H9 (cell line): ENCODE data around the gene NCS1. TPM values are rescaled to one million over a fixed set of nuclear protein-coding genes. Genes with fewer than 3 reads are reported as not detected.

ENCODE experiments used
- DNase-seq: peaks from one replicate; pipeline ENCODE4 v3.0.0-alpha.2; 2017
- H2AFZ ChIP-seq: one replicate; pipeline ENCODE4 v1.6.1; 2013; ENCODE audit warnings: mild to moderate bottlenecking, low read length, control low read depth, moderate library complexity
- H2AK5ac ChIP-seq: 2 replicates; pipeline ENCODE4 v1.6.1; 2013; ENCODE audit warnings: low read length, control low read depth, mixed read lengths; ENCODE audit not compliant: insufficient read length
- H2BK120ac ChIP-seq: one replicate; pipeline ENCODE4 v1.6.1; 2013; ENCODE audit warnings: low read depth, mild to moderate bottlenecking, low read length, control low read depth, inconsistent platforms; ENCODE audit not compliant: poor library complexity, severe bottlenecking
- H2BK12ac ChIP-seq: 2 replicates; pipeline ENCODE4 v1.6.1; 2013; ENCODE audit warnings: low read length, control low read depth, mixed read lengths, low read depth; ENCODE audit not compliant: insufficient read length
- H2BK15ac ChIP-seq: 2 replicates; pipeline ENCODE4 v1.6.1; 2013; ENCODE audit warnings: low read depth, low read length, control low read depth
- H2BK20ac ChIP-seq: one replicate; pipeline ENCODE4 v1.6.1; 2013; ENCODE audit warnings: low read depth, mild to moderate bottlenecking, low read length, control low read depth, inconsistent platforms; ENCODE audit not compliant: poor library complexity, severe bottlenecking
- H2BK5ac ChIP-seq: 2 replicates; pipeline ENCODE4 v1.6.1; 2013; ENCODE audit warnings: low read length, control low read depth, mixed read lengths; ENCODE audit not compliant: insufficient read length
- H3K14ac ChIP-seq: 2 replicates; pipeline ENCODE4 v1.6.1; 2013; ENCODE audit warnings: low read length, control low read depth; ENCODE audit not compliant: insufficient read depth
- H3K18ac ChIP-seq: 2 replicates; pipeline ENCODE4 v1.6.1; 2013; ENCODE audit warnings: low read depth, mild to moderate bottlenecking, mixed read lengths, low read length, control low read depth; ENCODE audit not compliant: insufficient read length
- H3K23ac ChIP-seq: 2 replicates; pipeline ENCODE4 v1.6.1; 2013; ENCODE audit warnings: low read length, control low read depth, mixed read lengths, low read depth; ENCODE audit not compliant: insufficient read length
- H3K23me2 ChIP-seq: 2 replicates; pipeline ENCODE4 v1.6.1; 2013; ENCODE audit warnings: low read depth, mild to moderate bottlenecking, mixed read lengths, low read length, control low read depth; ENCODE audit not compliant: insufficient read length, poor library complexity, severe bottlenecking
- H3K27ac ChIP-seq: 2 replicates; pipeline ENCODE4 v1.5.1; 2013; ENCODE audit warnings: low read length, control low read depth, mixed read lengths, low read depth; ENCODE audit not compliant: insufficient read length
- H3K27me3 ChIP-seq: 2 replicates; pipeline ENCODE4 v1.6.1; 2013; ENCODE audit warnings: low read length, control low read depth, inconsistent platforms; ENCODE audit not compliant: insufficient read depth
- H3K4ac ChIP-seq: 2 replicates; pipeline ENCODE4 v1.6.1; 2013; ENCODE audit warnings: low read depth, mild to moderate bottlenecking, control low read depth, inconsistent platforms, low read length, moderate library complexity
- H3K4me1 ChIP-seq: 2 replicates; pipeline ENCODE4 v1.6.1; 2013; ENCODE audit warnings: low read length, control low read depth, inconsistent platforms; ENCODE audit not compliant: insufficient read depth
- H3K4me2 ChIP-seq: 2 replicates; pipeline ENCODE4 v1.6.1; 2013; ENCODE audit warnings: low read length, control low read depth, mixed read lengths; ENCODE audit not compliant: insufficient read length, insufficient read depth
- H3K56ac ChIP-seq: 2 replicates; pipeline ENCODE4 v1.6.1; 2013; ENCODE audit warnings: low read depth, mild to moderate bottlenecking, mixed read lengths, low read length, control low read depth; ENCODE audit not compliant: insufficient read length
- H3K79me1 ChIP-seq: 2 replicates; pipeline ENCODE4 v1.6.1; 2013; ENCODE audit warnings: low read depth, mild to moderate bottlenecking, moderate library complexity, low read length, control low read depth, inconsistent platforms; ENCODE audit not compliant: insufficient read depth, poor library complexity, severe bottlenecking
- H3K79me2 ChIP-seq: 2 replicates; pipeline ENCODE4 v1.6.1; 2013; ENCODE audit warnings: low read length, control low read depth, inconsistent platforms; ENCODE audit not compliant: insufficient read depth
- H3K9ac ChIP-seq: 2 replicates; pipeline ENCODE4 v1.6.1; 2013; ENCODE audit warnings: low read length, control low read depth, mixed read lengths; ENCODE audit not compliant: insufficient read length; ENCODE audit errors: extremely low read depth
- H3K9me3 ChIP-seq: one replicate; pipeline ENCODE4 v1.6.1; 2013; ENCODE audit warnings: low read depth, low read length, inconsistent platforms; ENCODE audit not compliant: control insufficient read depth
- H3T11ph ChIP-seq: one replicate; pipeline ENCODE4 v1.6.1; 2013; ENCODE audit warnings: mild to moderate bottlenecking, low read length, control low read depth, inconsistent platforms
- H4K20me1 ChIP-seq: one replicate; pipeline ENCODE4 v1.6.1; 2013; ENCODE audit not compliant: control insufficient read depth, insufficient read length, insufficient read depth
- H4K5ac ChIP-seq: 2 replicates; pipeline ENCODE4 v1.6.1; 2013; ENCODE audit warnings: low read depth, mild to moderate bottlenecking, mixed read lengths, low read length, control low read depth; ENCODE audit not compliant: insufficient read length
- H4K8ac ChIP-seq: replicated peaks from 2 replicates; pipeline ENCODE4 v1.6.1; 2013; ENCODE audit warnings: low read length, control low read depth, mixed read lengths, low read depth; ENCODE audit not compliant: insufficient read length
- H4K91ac ChIP-seq: 2 replicates; pipeline ENCODE4 v1.6.1; 2013; ENCODE audit warnings: low read depth, mild to moderate bottlenecking, moderate library complexity, mixed read lengths, low read length, control low read depth; ENCODE audit not compliant: insufficient read length
- H3K27ac Mint-ChIP-seq, 3 experiments: 2 replicates in 2 of 3; 3 replicates in 1 of 3; pipeline ENCODE4 v1.8.0; 2020 to 2021; ENCODE audit warnings: mixed read lengths in 3 of 3, mild to moderate bottlenecking in 1 of 3, moderate library complexity in 1 of 3
- H3K27me3 Mint-ChIP-seq: 2 replicates; pipeline ENCODE4 v1.8.0; 2021; ENCODE audit warnings: low read depth, mild to moderate bottlenecking, moderate library complexity, mixed read lengths
- H3K36me3 Mint-ChIP-seq, 3 experiments: 2 replicates in 2 of 3; 3 replicates in 1 of 3; pipeline ENCODE4 v1.8.0; 2020 to 2021; ENCODE audit warnings: low read depth in 3 of 3, mixed read lengths in 3 of 3; ENCODE audit not compliant: insufficient read depth in 1 of 3
- H3K4me1 Mint-ChIP-seq, 2 experiments: 2 replicates each; pipeline ENCODE4 v1.8.0; 2020; ENCODE audit warnings: mixed read lengths in 2 of 2
- H3K4me3 Mint-ChIP-seq, 2 experiments: 2 replicates in 1 of 2; 3 replicates in 1 of 2; pipeline ENCODE4 v1.8.0; 2020 to 2021; ENCODE audit warnings: mild to moderate bottlenecking in 2 of 2, mixed read lengths in 2 of 2, moderate library complexity in 1 of 2
- H3K9me3 Mint-ChIP-seq, 2 experiments: 2 replicates in 1 of 2; 3 replicates in 1 of 2; pipeline ENCODE4 v1.8.0; 2020; ENCODE audit warnings: mild to moderate bottlenecking in 2 of 2, mixed read lengths in 2 of 2, moderate library complexity in 1 of 2
- CTCF ChIP-seq: fragments of 200-600 bp; sonication (generic); conservative IDR thresholded peaks from 3 replicates; pipeline ENCODE4 v1.8.0; 2021; ENCODE audit warnings: antibody characterized with exemption, mild to moderate bottlenecking
- WGBS: extraction: QIAGEN DNeasy Blood & Tissue Kit; methylation state at CpG from one replicate; pipeline ENCODE4 v1.1.7; 2013; ENCODE audit warnings: missing lambda C conversion rate, low lambda C conversion rate, mixed read lengths; ENCODE audit not compliant: insufficient read length; ENCODE audit errors: extremely low coverage; 5-methylcytosine and 5-hydroxymethylcytosine counted together
- total RNA-seq: library from RNA; stranded (reverse); gene quantifications from 2 replicates; pipeline ENCODE4 v1.2.1, GENCODE V29; 2021

Gene NCS1
- total RNA-seq, 1 experiment from 2014 or later = 38.1 TPM

DNA sequence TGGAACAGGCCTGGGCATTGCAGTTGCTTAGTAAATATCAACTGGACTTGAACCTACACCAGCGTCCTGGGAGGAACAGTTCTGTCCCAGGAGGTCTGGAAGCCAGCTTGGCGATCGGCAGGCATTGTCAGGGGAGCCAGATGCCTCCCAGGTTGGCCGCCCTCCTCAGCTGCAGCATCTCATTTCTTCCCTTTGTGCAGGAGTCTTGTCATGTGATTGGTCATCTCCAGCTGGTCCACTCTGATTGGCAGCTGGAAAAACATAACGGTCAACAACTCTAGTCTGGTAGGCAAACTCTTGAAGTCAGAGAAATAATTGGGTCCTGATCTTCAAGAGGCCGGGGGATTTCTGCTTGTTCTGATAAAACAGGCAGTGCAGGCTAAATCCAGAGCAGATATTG lies 29.6 kb upstream of the NCS1 start:
- WGBS = no CpG with 5 or more reads among the region's 6 CpGs

More for the DNA sequence above, 29.6 kb upstream of the NCS1 start:
- Mint-ChIP-seq H3K4me3 (no peak overlapping the region), H3K27ac (peak overlapping the region in 1 of 3 experiments; percentile 42; a peak in 1 of 7 replicates), H3K9me3 (no peaks in the 10 kb centered on the region; a peak in 1 of 5 replicates), H3K4me1 (peaks cover 35 to 51% of the 10 kb centered on the region in 2 experiments), H3K36me3 (no peaks in the 10 kb centered on the region), H3K27me3 (peaks cover 4% of the 10 kb centered on the region; the same call in 1 of the 2 replicates)
- H3K27ac ChIP-seq = no peak overlapping the region
- no peak overlapping the region for H4K91ac ChIP-seq
- peaks cover 24% of the 10 kb centered on the region; the same call in 1 of the 2 replicates for H3K4me1 ChIP-seq
- no peaks in the 10 kb centered on the region for H3K27me3 ChIP-seq
- no peak overlapping the region for H3K56ac ChIP-seq
- H3T11ph ChIP-seq = no peak overlapping the region
- H2BK120ac ChIP-seq = no peak overlapping the region
- no peaks in the 10 kb centered on the region for H3K79me1 ChIP-seq
- H3K9ac ChIP-seq = no peak overlapping the region
- no peak for DNase-seq
- no peak overlapping the region for H3K14ac ChIP-seq
- H2BK20ac ChIP-seq = no peak overlapping the region
- H4K20me1 ChIP-seq = peaks cover 2% of the 10 kb centered on the region
- H3K18ac ChIP-seq = no peak overlapping the region
- H4K5ac ChIP-seq = no peak overlapping the region
- H2AFZ ChIP-seq = no peak overlapping the region
- H3K9me3 ChIP-seq = no peaks in the 10 kb centered on the region
- no peak for TF ChIP-seq CTCF
- no peak overlapping the region for H2AK5ac ChIP-seq
- no peak overlapping the region for H2BK12ac ChIP-seq
- no peak overlapping the region for H2BK15ac ChIP-seq
- H3K4me2 ChIP-seq = no peak overlapping the region
- no peaks in the 10 kb centered on the region for H3K79me2 ChIP-seq
- no peak overlapping the region for H2BK5ac ChIP-seq
- no peaks in the 10 kb centered on the region for H3K23me2 ChIP-seq
- H3K23ac ChIP-seq = no peak overlapping the region
- no peak overlapping the region for H3K4ac ChIP-seq
- no peak overlapping the region for H4K8ac ChIP-seq
